GM23338 (cell line): ENCODE data around the gene LMOD3. TPM values are rescaled to one million over a fixed set of nuclear protein-coding genes. Genes with fewer than 3 reads are reported as not detected.

Source experiments
- ATAC-seq: fragments of 200-7000 bp; cut with Tn5 transposase; 3 replicates; pipeline ENCODE4 v1.9.1; 2020
- DNase-seq: peaks from one replicate; pipeline ENCODE4 v3.0.0-alpha.2; 2015; ENCODE audit warnings: low spot score
- H2AFZ ChIP-seq: fragments of 200-600 bp; sonication (generic); 2 replicates; pipeline ENCODE4 v1.8.0; 2016; ENCODE audit warnings: antibody characterized with exemption, mild to moderate bottlenecking, moderate library complexity
- H3F3A ChIP-seq: fragments of 200-600 bp; sonication (generic); replicated peaks from 2 replicates; pipeline ENCODE4 v1.8.0; 2017; ENCODE audit warnings: antibody characterized with exemption, mixed run types, low read depth
- H3K27ac ChIP-seq: fragments of 200-600 bp; sonication (generic); 2 replicates; pipeline ENCODE4 v1.6.1; 2016; ENCODE audit warnings: low read depth
- H3K27me3 ChIP-seq: fragments of 200-600 bp; sonication (generic); 2 replicates; pipeline ENCODE4 v1.8.0; 2016; ENCODE audit warnings: mild to moderate bottlenecking, mixed run types, moderate library complexity; ENCODE audit not compliant: insufficient read depth
- H3K36me3 ChIP-seq: fragments of 200-600 bp; sonication (generic); 2 replicates; pipeline ENCODE4 v1.8.0; 2016; ENCODE audit warnings: mild to moderate bottlenecking; ENCODE audit not compliant: insufficient read depth
- H3K4me1 ChIP-seq: fragments of 200-600 bp; sonication (generic); 2 replicates; pipeline ENCODE4 v1.8.0; 2016; ENCODE audit warnings: mild to moderate bottlenecking, moderate library complexity; ENCODE audit not compliant: insufficient read depth
- H3K4me2 ChIP-seq: fragments of 200-600 bp; sonication (generic); 2 replicates; pipeline ENCODE4 v1.7.1; 2017; ENCODE audit warnings: mixed run types
- H3K4me3 ChIP-seq: fragments of 200-600 bp; sonication (generic); 2 replicates; pipeline ENCODE4 v1.6.1; 2016; ENCODE audit warnings: mixed run types
- H3K79me2 ChIP-seq: fragments of 200-600 bp; sonication (generic); replicated peaks from 2 replicates; pipeline ENCODE4 v1.8.0; 2017; ENCODE audit warnings: mild to moderate bottlenecking; ENCODE audit not compliant: insufficient read depth
- H3K9me2 ChIP-seq: fragments of 200-600 bp; sonication (generic); 2 replicates; pipeline ENCODE4 v1.8.0; 2017; ENCODE audit not compliant: insufficient read depth
- H4K20me1 ChIP-seq: fragments of 200-600 bp; sonication (generic); replicated peaks from 2 replicates; pipeline ENCODE4 v1.8.0; 2017; ENCODE audit warnings: mild to moderate bottlenecking; ENCODE audit not compliant: insufficient read depth
- H3K27ac Mint-ChIP-seq: 2 replicates; pipeline ENCODE4 v1.8.0; 2020; ENCODE audit warnings: inconsistent platforms, mild to moderate bottlenecking, moderate library complexity, mixed read lengths
- H3K27me3 Mint-ChIP-seq: 3 replicates; pipeline ENCODE4 v1.8.0; 2022; ENCODE audit warnings: low read depth, mild to moderate bottlenecking, moderate library complexity, mixed read lengths, inconsistent platforms; ENCODE audit not compliant: insufficient read depth, poor library complexity
- H3K36me3 Mint-ChIP-seq: 3 replicates; pipeline ENCODE4 v1.8.0; 2021; ENCODE audit warnings: low read depth, mild to moderate bottlenecking, inconsistent platforms, moderate library complexity, mixed read lengths
- H3K4me1 Mint-ChIP-seq: 3 replicates; pipeline ENCODE4 v1.8.0; 2020; ENCODE audit warnings: mild to moderate bottlenecking, inconsistent platforms, mixed read lengths
- H3K4me3 Mint-ChIP-seq: 3 replicates; pipeline ENCODE4 v1.8.0; 2021; ENCODE audit warnings: moderate library complexity, mild to moderate bottlenecking, inconsistent platforms, mixed read lengths
- H3K9me3 Mint-ChIP-seq: 3 replicates; pipeline ENCODE4 v1.8.0; 2020; ENCODE audit warnings: moderate library complexity, mild to moderate bottlenecking, inconsistent platforms, mixed read lengths
- CREB1 ChIP-seq: fragments of 250-450 bp; sonication (Bioruptor Pico); IDR thresholded peaks from 2 replicates; pipeline ENCODE4 v1.5.0; 2020; ENCODE audit warnings: low read depth, mild to moderate bottlenecking, moderate library complexity
- EZH2 ChIP-seq: fragments of 200-600 bp; sonication (generic); IDR thresholded peaks from one replicate; pipeline ENCODE4 v1.8.0; 2017; ENCODE audit warnings: antibody characterized with exemption, mild to moderate bottlenecking, low read depth; ENCODE audit not compliant: unreplicated experiment
- EZH2phosphoT487 ChIP-seq: fragments of 200-600 bp; sonication (generic); IDR thresholded peaks from one replicate; pipeline ENCODE4 v1.8.1; 2018; ENCODE audit warnings: antibody characterized with exemption; ENCODE audit not compliant: unreplicated experiment
- JUNB ChIP-seq: IDR thresholded peaks from one replicate; pipeline ENCODE4 v1.6.1; 2016; ENCODE audit warnings: antibody characterized with exemption; ENCODE audit not compliant: unreplicated experiment
- NANOG ChIP-seq: IDR thresholded peaks from 2 replicates; pipeline ENCODE4 v1.6.1; 2016; ENCODE audit warnings: antibody characterized with exemption, borderline replicate concordance
- POLR2AphosphoS5 ChIP-seq: IDR thresholded peaks from 2 replicates; pipeline ENCODE4 v1.6.1; 2016; ENCODE audit warnings: antibody characterized with exemption, low read depth
- STAT1 ChIP-seq: IDR thresholded peaks from one replicate; pipeline ENCODE4 v1.6.1; 2016; ENCODE audit warnings: antibody characterized with exemption; ENCODE audit not compliant: unreplicated experiment
- ZNF114 ChIP-seq: fragments of 250-450 bp; sonication (Bioruptor Pico); IDR thresholded peaks from 2 replicates; pipeline ENCODE4 v1.5.0; 2020; ENCODE audit warnings: mild to moderate bottlenecking, moderate library complexity
- ZNF331 ChIP-seq: fragments of 250-450 bp; sonication (Bioruptor Pico); IDR thresholded peaks from 2 replicates; pipeline ENCODE4 v1.5.0; 2020; ENCODE audit warnings: low read depth, mild to moderate bottlenecking, moderate library complexity
- polyA plus RNA-seq: library from polyadenylated mRNA; unstranded; fragments of >200 nt; fragmentation: Nextera tagmentation; extraction: Ambion mirVana; gene quantifications from 2 replicates; pipeline ENCODE4 v1.2.1, GENCODE V29; 2016
- total RNA-seq: library from RNA; depleted of rRNA; stranded (reverse); fragments of >200 nt; shearing (Covaris generic); gene quantifications from 2 replicates; pipeline ENCODE4 v1.2.3, GENCODE V29; 2014
- TF ChIP-seq, protein P1 (sequence below), 2 experiments: fragments of 200-600 bp in 1 of 2; sonication (generic) in 1 of 2; conservative IDR thresholded peaks; 2 replicates each; pipeline versions ENCODE4 v1.5.1 to v1.6.1; 2016 to 2017; ENCODE audit warnings: antibody characterized with exemption in 2 of 2, low read depth in 2 of 2, mild to moderate bottlenecking in 2 of 2, moderate library complexity in 1 of 2
- TF ChIP-seq, protein P2 (sequence below): IDR thresholded peaks from 2 replicates; pipeline ENCODE4 v1.6.1; 2016; ENCODE audit warnings: antibody characterized with exemption

The LMOD3 gene
- total and polyA plus RNA-seq, 2 experiments from 2014 or later, result 0.06 TPM; not detected in 1

DNA sequence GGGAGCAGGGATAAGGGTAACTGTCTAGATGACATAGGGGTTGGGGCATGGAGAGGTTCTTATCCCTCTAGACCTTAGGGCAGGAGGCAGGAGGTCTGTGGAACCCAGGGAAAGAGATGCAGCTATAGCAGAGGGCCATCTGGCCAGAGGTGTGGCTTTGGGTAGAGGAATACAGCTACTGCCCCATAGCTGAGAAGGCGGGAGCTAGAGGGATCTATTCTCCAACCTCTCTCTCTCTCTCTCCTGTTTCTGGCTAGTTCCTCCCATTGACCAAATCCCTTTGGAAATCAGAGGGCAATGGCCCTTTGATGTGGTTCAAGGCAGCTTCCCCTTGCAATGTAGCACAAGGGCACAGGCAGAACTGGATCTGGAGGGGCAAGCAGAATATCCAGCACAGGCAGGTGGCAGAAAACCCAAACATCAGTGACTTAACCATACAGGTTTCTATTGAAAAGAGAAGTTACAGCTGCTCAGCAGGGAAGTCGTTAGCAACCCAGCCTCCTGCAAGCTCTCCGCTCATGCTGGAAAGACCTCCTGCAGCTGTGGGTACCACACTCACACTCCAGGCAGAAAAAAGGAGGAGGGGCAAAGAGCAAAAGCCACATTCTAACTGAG, 22.3 kb upstream of the LMOD3 start:
- H3K4me2 ChIP-seq, result no peak overlapping the region
- Mint-ChIP-seq H3K36me3 (no peaks in the 10 kb centered on the region), H3K9me3 (no peaks in the 10 kb centered on the region; the same call in 2 of the 3 replicates)

DNA sequence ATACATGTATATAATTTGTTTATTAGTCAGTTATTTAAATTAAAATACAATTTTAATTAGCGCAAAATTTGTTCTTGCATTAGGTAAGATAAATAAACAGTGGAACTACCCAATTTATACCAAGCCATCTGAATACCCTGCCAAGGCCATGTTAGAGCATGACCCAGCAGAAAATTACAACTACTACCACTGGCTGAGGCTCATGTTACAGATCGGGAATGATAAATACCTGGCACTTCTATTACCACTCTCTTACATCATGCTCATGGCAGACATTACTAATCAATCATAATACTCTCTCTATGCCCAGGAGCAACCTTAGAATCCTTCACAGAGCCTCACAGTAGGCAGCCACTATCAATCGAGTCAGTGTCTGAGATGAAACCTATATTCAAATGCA, 21.2 kb upstream of the LMOD3 start:
- TF ChIP-seq EZH2, result no peak
- no peak for TF ChIP-seq EZH2phosphoT487
- TF ChIP-seq, protein P1, sequence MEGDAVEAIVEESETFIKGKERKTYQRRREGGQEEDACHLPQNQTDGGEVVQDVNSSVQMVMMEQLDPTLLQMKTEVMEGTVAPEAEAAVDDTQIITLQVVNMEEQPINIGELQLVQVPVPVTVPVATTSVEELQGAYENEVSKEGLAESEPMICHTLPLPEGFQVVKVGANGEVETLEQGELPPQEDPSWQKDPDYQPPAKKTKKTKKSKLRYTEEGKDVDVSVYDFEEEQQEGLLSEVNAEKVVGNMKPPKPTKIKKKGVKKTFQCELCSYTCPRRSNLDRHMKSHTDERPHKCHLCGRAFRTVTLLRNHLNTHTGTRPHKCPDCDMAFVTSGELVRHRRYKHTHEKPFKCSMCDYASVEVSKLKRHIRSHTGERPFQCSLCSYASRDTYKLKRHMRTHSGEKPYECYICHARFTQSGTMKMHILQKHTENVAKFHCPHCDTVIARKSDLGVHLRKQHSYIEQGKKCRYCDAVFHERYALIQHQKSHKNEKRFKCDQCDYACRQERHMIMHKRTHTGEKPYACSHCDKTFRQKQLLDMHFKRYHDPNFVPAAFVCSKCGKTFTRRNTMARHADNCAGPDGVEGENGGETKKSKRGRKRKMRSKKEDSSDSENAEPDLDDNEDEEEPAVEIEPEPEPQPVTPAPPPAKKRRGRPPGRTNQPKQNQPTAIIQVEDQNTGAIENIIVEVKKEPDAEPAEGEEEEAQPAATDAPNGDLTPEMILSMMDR (conservative IDR thresholded peaks at IDR 0.05; ENCODE audit: low read depth in 2 of 2), result no peak
- no peak for TF ChIP-seq JUNB
- ATAC-seq (peak; percentile 18; the same call in 1 of the 3 replicates), DNase-seq (peak; percentile 24)
- Histone ChIP-seq H2AFZ (no peak overlapping the region), H3K79me2 (no peaks in the 10 kb centered on the region), H3K9me2 (no peaks in the 10 kb centered on the region), H3K4me3 (no peak overlapping the region), H3K27ac (no peak overlapping the region), H3K36me3 (no peaks in the 10 kb centered on the region), H3K27me3 (peaks cover 49% of the 10 kb centered on the region), H3K4me1 (peaks cover 5% of the 10 kb centered on the region), H4K20me1 (no peaks in the 10 kb centered on the region; the same call in 1 of the 2 replicates), H3F3A (0 out of 2 replicates have a peak, but pooled peaks cover 4% of the 10 kb centered on the region), H3K4me2 (no peak overlapping the region)
- H3K36me3 Mint-ChIP-seq, result no peaks in the 10 kb centered on the region
- H3K9me3 Mint-ChIP-seq, result no peaks in the 10 kb centered on the region; the same call in 2 of the 3 replicates
- H3K27ac Mint-ChIP-seq, result no peak overlapping the region
- no peak overlapping the region for H3K4me3 Mint-ChIP-seq
- peaks cover 23% of the 10 kb centered on the region for H3K4me1 Mint-ChIP-seq
- H3K27me3 Mint-ChIP-seq, result peaks cover 8% of the 10 kb centered on the region

More for the DNA sequence above, 22.3 kb upstream of the LMOD3 start:
- Mint-ChIP-seq H3K27ac (no peak overlapping the region), H3K4me3 (no peak overlapping the region; the same call in 2 of the 3 replicates), H3K4me1 (peaks cover 23% of the 10 kb centered on the region), H3K27me3 (peaks cover 8% of the 10 kb centered on the region)
- ATAC-seq (peak; percentile 96), DNase-seq (peak; percentile 83)
- H3K36me3 ChIP-seq, result no peaks in the 10 kb centered on the region
- no peaks in the 10 kb centered on the region for H3K9me2 ChIP-seq
- H2AFZ ChIP-seq, result no peak overlapping the region
- no peak overlapping the region for H3K4me3 ChIP-seq
- H3K27ac ChIP-seq, result no peak overlapping the region
- H3K27me3 ChIP-seq, result peaks cover 49% of the 10 kb centered on the region
- TF ChIP-seq CREB1 (CRISPR knock-in tag) (no peak), ZNF331 (CRISPR knock-in tag) (no peak), STAT1 (no peak), POLR2AphosphoS5 (0 out of 2 replicates have a peak, but pooled peaks have one; percentile 19), ZNF114 (no peak), JUNB (no peak), NANOG (no peak)
- TF ChIP-seq, protein P2, sequence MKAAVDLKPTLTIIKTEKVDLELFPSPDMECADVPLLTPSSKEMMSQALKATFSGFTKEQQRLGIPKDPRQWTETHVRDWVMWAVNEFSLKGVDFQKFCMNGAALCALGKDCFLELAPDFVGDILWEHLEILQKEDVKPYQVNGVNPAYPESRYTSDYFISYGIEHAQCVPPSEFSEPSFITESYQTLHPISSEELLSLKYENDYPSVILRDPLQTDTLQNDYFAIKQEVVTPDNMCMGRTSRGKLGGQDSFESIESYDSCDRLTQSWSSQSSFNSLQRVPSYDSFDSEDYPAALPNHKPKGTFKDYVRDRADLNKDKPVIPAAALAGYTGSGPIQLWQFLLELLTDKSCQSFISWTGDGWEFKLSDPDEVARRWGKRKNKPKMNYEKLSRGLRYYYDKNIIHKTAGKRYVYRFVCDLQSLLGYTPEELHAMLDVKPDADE, result no peak
- H3F3A ChIP-seq, result 0 out of 2 replicates have a peak, but pooled peaks cover 4% of the 10 kb centered on the region
- H3K79me2 ChIP-seq, result no peaks in the 10 kb centered on the region
- H3K4me1 ChIP-seq, result peaks cover 5% of the 10 kb centered on the region
- no peaks in the 10 kb centered on the region; the same call in 1 of the 2 replicates for H4K20me1 ChIP-seq
